GM12873 (cell line): ENCODE measurements around the gene HOXD4.

Experiments
- TF ChIP-seq, protein P1 (sequence below): IDR thresholded peaks from 2 replicates; pipeline ENCODE4 v1.5.1; 2012; ENCODE audit warnings: low read depth, mild to moderate bottlenecking, moderate library complexity, low read length, control low read depth; ENCODE audit not compliant: insufficient read depth; ENCODE audit errors: missing control alignments

The HOXD4 gene

DNA sequence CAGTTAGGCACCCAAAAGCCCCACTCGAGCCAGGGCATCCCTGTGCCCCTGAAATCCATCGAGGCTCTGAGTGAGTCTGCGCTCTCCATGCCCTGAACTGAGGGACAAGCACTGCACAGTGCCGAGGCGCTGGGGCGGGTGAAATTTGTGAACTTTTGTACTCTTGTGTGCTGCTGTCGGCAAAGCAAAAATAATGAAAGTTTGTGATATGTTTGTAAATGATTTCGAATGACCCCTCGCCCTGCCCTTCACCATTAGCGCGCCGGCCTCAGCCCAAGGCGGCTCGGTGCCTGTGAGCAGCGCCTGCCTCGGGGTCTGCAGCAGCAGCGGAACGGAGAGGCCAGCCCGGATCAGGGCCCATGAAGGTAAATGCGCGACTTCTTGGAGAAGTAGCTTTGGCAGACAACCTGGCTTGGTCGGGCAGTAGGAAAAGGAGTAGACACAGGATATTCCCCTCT lies 1.8 kb upstream of the HOXD4 start:
- TF ChIP-seq, protein P1, sequence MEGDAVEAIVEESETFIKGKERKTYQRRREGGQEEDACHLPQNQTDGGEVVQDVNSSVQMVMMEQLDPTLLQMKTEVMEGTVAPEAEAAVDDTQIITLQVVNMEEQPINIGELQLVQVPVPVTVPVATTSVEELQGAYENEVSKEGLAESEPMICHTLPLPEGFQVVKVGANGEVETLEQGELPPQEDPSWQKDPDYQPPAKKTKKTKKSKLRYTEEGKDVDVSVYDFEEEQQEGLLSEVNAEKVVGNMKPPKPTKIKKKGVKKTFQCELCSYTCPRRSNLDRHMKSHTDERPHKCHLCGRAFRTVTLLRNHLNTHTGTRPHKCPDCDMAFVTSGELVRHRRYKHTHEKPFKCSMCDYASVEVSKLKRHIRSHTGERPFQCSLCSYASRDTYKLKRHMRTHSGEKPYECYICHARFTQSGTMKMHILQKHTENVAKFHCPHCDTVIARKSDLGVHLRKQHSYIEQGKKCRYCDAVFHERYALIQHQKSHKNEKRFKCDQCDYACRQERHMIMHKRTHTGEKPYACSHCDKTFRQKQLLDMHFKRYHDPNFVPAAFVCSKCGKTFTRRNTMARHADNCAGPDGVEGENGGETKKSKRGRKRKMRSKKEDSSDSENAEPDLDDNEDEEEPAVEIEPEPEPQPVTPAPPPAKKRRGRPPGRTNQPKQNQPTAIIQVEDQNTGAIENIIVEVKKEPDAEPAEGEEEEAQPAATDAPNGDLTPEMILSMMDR, result no peak

DNA sequence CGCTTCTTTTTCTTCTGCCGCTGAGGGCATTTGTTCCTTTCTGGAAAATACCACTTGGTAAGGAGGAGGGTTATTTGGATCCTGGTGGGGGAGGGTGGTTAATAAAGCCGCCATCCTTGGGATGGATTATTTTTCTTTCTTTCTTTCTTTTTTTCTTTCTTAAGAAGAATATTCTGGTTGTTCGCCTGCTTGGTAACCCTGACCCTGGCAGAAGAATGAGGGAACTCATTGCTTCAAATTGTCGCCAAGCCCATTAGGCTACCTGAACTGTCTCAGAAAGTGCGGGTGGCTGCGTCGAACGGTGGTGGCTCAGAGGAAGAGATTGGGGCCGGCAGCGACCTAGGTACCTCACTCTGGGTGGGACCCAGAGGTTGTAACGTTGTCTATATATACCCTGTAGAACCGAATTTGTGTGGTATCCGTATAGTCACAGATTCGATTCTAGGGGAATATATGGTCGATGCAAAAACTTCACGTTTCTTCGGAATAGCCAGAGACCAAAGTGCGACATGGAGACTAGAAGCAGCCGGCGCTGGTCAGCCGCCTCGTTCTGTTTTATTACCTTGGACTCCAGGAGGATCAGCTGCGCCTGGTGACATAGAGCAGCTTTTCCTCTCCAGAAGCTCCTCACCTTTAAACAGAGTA lies 1.3 kb upstream of the HOXD4 start:
- TF ChIP-seq, protein P1, result no peak

DNA sequence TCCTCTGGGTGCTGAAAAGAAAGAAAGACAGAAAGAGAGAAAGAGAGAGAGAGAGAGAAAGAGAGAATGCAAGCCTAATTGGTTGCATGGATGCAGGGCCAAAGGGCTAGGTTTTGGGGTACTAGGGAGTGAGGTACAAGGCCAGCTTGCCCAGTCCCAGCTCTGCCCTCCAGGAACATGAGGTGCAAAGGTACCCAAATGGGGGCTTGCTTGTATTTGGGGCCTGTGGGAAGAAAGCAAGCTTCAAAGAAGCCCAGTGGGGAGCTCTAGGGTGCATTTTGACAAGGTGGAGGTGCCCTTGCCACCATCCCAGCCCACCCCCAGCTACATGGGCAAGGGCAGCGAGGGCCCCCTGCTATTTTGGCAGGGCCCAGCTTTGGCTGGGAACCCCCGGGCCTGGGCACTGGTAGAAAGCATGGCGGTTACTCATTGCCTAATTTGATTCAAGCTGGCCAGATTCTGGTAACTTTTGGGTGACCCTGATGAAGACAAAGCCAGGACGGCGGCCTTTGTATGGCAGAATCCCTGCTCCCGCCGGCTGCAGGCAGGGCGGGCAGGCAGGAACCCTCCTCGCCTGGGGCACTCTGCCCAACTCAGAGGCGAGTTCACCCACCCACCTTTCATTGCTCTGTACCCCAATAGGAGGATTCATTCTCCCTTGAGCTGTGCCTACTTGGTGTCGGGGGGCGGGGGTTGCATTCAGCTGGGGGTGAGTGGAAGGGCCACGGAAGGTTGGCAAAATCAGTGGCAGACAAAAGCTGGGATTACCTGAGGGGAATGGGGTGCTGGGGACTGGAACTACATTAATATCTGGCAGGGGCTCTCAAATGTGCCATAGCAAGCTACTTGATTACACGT lies 537 bp upstream of the HOXD4 start:
- TF ChIP-seq, protein P1, result no peak

DNA sequence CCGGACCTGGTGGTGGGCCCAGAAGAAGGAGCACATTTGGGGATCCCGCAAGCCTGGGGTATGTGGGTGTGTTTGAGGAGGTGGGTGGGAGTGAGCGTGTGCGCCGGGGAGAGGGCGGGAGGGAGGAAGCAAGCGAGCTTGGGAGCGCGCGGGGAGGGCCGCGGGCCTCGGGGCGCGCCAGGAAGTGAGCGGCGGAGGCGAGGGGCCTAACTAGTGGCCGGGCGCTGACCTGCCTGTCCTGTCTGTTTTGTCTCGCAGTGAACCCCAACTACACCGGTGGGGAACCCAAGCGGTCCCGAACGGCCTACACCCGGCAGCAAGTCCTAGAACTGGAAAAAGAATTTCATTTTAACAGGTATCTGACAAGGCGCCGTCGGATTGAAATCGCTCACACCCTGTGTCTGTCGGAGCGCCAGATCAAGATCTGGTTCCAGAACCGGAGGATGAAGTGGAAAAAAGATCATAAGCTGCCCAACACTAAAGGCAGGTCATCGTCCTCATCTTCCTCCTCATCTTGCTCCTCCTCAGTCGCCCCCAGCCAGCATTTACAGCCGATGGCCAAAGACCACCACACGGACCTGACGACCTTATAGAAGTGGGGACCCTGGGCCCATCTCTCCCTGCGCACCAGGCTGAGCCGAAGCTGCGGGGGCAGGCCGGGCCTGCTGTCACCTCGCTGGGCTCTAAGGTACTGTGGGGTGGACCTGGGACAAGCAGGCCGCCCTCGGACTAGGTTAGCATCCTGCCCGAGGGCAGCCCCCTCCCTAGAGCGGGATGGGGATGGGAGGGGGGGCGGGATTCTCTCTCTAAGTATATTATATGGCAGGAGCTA lies 1.2 kb downstream of the HOXD4 start:
- TF ChIP-seq, protein P1, result no peak

DNA sequence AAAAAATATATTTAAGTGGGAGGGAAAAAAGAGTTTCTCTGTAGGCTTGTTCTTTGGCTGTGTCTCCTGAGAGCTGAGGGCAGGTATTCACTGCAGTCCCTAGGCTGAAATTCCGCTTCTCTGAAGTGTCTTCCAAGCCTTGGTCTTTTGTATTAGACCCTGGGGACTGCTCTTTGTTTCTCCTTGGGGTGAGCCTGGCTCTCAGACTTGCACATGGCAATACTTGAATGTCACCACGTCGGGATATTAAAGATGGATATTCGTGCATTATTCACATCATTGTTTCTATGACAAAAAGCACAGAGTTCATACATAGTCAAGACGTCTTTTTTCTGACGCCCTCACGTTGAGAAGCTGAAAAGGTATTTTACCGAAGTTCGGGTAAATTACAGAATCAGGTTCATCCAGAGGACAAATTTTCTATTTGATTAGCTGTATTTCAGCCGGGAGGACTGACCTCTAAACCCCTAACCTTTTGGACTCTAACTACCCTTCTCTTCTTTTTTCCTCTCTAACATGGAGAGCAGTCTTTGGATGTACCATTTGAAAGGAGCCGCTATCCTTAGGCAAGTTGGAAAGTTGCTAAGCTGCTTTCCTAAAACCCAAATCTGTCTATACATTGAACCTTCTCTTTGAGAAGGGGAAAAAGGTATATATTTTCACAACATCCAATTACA lies 3.4 kb downstream of the HOXD4 start:
- TF ChIP-seq, protein P1, result no peak

DNA sequence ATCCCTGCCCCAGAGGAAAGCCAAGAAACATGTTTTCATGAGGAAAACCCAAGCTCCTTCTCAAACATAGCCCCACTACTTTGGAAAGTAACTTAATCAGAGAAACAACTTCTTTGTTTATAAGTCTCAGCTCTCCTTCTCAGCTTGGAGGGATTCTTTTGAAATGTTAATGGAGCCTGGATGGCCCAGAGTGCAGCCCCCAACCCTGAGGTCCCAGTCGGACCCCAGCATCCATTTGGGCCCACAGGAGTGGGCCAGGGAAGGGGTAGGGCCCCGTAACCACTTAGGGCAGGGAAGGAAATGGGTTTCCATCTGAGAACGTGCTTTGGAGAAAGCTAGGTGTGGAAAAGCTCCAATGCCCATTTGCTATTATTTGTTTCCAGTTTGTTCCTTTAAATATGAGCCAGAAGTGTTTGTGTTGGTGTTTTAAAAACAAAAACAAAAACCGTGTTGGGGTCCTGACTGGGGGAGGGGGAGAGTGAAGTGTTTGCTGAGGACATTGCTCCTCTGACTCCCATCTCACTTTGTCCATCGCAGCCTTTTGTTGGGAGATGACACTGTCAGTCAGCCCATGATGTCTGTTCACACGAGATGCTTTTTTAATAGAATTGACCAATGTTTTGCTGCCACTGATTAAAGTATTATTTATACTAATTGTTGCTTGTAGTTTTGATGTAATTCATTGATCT lies 4.2 kb downstream of the HOXD4 start:
- TF ChIP-seq, protein P1, result no peak
